Naive thymus-derived CD4-positive, alpha-beta T cell (primary cell): Measurements from ENCODE around the gene TSGA10. TPM values are rescaled to one million over a fixed set of nuclear protein-coding genes. Genes with fewer than 3 reads are reported as not detected.
"Not testable (repeated sequence)": the region's sequence is repeated elsewhere in the genome, so short reads cannot be mapped to it uniquely, and the experiment has no call there.

ENCODE experiments used
- ATAC-seq: fragments of 150-1000 bp; cut with Tn5 transposase; 2 replicates; pipeline ENCODE4 v1.10.0; 2021; ENCODE audit warnings: mild to moderate bottlenecking, moderate library complexity
- CTCF ChIA-PET: fragments of 350-600 bp; sonication (Branson Sonifier 250); formaldehyde crosslinking; loops from one replicate; lab custom pipeline; 2021; ENCODE audit warnings: antibody characterized with exemption; lab: Charles Lee
- POLR2A ChIA-PET: fragments of 350-600 bp; sonication (Branson Sonifier 250); formaldehyde crosslinking; loops from one replicate; lab custom pipeline; 2021; ENCODE audit warnings: antibody characterized with exemption, inconsistent platforms; lab: Charles Lee
- DNase-seq, 9 donors: peaks; one replicate each; pipeline versions ENCODE4 v3.0.0 to v3.0.0-alpha.2; 2020 to 2022; ENCODE audit warnings: mixed read lengths in 1 of 9
- H3K27ac ChIP-seq: one replicate; pipeline ENCODE4 v1.7.0; 2013; ENCODE audit warnings: mild to moderate bottlenecking, low read depth, low read length, moderate library complexity
- H3K27me3 ChIP-seq, 2 donors: one replicate each; pipeline ENCODE4 v1.7.0; 2013; ENCODE audit warnings: low read length in 2 of 2, mild to moderate bottlenecking in 2 of 2, moderate library complexity in 2 of 2; ENCODE audit not compliant: control insufficient read depth in 2 of 2, insufficient read depth in 2 of 2
- H3K36me3 ChIP-seq, 3 experiments: 1 replicate in 2 of 3; 2 replicates in 1 of 3; pipeline ENCODE4 v1.7.0; 2013; ENCODE audit warnings: low read length in 3 of 3, mild to moderate bottlenecking in 3 of 3, moderate library complexity in 1 of 3; ENCODE audit not compliant: insufficient read depth in 3 of 3, control insufficient read depth in 2 of 3
- H3K4me1 ChIP-seq, 2 donors: one replicate each; pipeline ENCODE4 v1.7.0; 2013; ENCODE audit warnings: low read length in 2 of 2, mild to moderate bottlenecking in 2 of 2, moderate library complexity in 1 of 2; ENCODE audit not compliant: control insufficient read depth in 2 of 2, insufficient read depth in 2 of 2
- H3K4me3 ChIP-seq: 2 replicates; pipeline ENCODE4 v1.7.0; 2013; ENCODE audit warnings: mild to moderate bottlenecking, low read length
- H3K9me3 ChIP-seq, 3 experiments: 1 replicate in 2 of 3; 2 replicates in 1 of 3; pipeline ENCODE4 v1.7.0; 2013; ENCODE audit warnings: low read length in 3 of 3; ENCODE audit not compliant: control insufficient read depth in 2 of 3
- H3K27ac Mint-ChIP-seq, 9 donors: one replicate each; pipeline ENCODE4 v1.8.0; 2020 to 2022; ENCODE audit warnings: mixed read lengths in 9 of 9, mild to moderate bottlenecking in 8 of 9, moderate library complexity in 5 of 9, inconsistent platforms in 2 of 9
- H3K27me3 Mint-ChIP-seq, 5 donors: one replicate each; pipeline ENCODE4 v1.8.0; 2021 to 2022; ENCODE audit warnings: mixed read lengths in 5 of 5, mild to moderate bottlenecking in 1 of 5
- H3K36me3 Mint-ChIP-seq, 5 donors: one replicate each; pipeline ENCODE4 v1.8.0; 2020 to 2022; ENCODE audit warnings: mixed read lengths in 5 of 5, mild to moderate bottlenecking in 3 of 5, inconsistent platforms in 1 of 5
- H3K4me1 Mint-ChIP-seq, 7 donors: one replicate each; pipeline ENCODE4 v1.8.0; 2020 to 2022; ENCODE audit warnings: mixed read lengths in 7 of 7, mild to moderate bottlenecking in 3 of 7, inconsistent platforms in 1 of 7
- H3K4me3 Mint-ChIP-seq, 10 donors: one replicate each; pipeline ENCODE4 v1.8.0; 2020 to 2022; ENCODE audit warnings: mild to moderate bottlenecking in 10 of 10, mixed read lengths in 10 of 10, moderate library complexity in 6 of 10, inconsistent platforms in 2 of 10
- H3K9me3 Mint-ChIP-seq, 11 donors: one replicate each; pipeline ENCODE4 v1.8.0; 2020 to 2022; ENCODE audit warnings: mixed read lengths in 11 of 11, mild to moderate bottlenecking in 4 of 11, inconsistent platforms in 1 of 11, moderate library complexity in 1 of 11
- intact Hi-C, 2 donors: fragments of 100-400 bp; cut with micrococcal nuclease; formaldehyde crosslinking; loops; one replicate each; pipeline ENCODE4 v1.15.1; 2023
- polyA plus RNA-seq, 2 donors: library from polyadenylated mRNA; unstranded; fragments of 300-500 nt; fragmentation: Illumina TruSeq; gene quantifications; one replicate each; pipeline ENCODE4 v1.2.3, GENCODE V29; 2021
- total RNA-seq, 6 experiments: library from RNA in 5 of 6; stranded (reverse) in 5 of 6; gene quantifications; 1 replicate in 5 of 6; 2 replicates in 1 of 6; pipeline ENCODE4 v1.2.3 and lab custom pipeline; 2021 to 2026

TSGA10 gene
- total and polyA plus RNA-seq, 7 experiments from 2014 or later: 3.5 to 31.7 (median 18.6) TPM

DNA sequence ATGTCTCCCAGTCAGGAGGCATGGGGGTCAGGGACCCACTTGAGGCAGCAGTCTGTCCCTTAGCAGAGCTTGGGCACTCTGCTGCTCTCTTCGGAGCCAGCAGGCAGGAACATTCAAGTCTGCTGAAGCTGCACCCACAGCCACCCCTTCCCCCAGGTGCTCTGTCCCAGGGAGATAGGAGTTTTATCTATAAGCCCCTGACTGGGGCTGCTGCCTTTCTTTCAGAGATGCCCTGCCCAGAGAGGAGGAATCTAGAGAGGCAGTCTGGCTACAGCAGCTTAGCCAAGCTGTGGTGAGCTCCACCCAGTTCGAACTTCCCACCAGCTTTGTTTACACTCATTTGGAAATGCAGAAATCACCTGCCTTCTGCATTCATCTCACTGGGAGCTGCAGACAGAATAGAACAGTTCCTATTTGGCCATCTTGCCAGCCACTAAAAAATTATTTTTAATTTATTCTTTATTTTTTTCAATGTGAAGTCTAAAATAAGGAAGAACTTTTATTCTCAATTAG is 19.6 kb downstream of the TSGA10 start:
- H3K4me3 Mint-ChIP-seq, H3K4me3 ChIP-seq, H3K4me1 ChIP-seq, intact Hi-C loops, POLR2A ChIA-PET, H3K9me3 ChIP-seq, H3K36me3 ChIP-seq, H3K27ac ChIP-seq, H3K27me3 ChIP-seq, DNase-seq, ATAC-seq, H3K27ac Mint-ChIP-seq: not testable (repeated sequence)
- Mint-ChIP-seq H3K4me1 (peaks cover 0 to 19% (median 11%) of the 10 kb centered on the region in 7 donors), H3K36me3 (peaks cover 14 to 45% (median 37%) of the 10 kb centered on the region in 5 donors), H3K27me3 (peaks cover 0 to 33% (median 0%) of the 10 kb centered on the region in 5 donors), H3K9me3 (peaks cover 13 to 81% (median 42%) of the 10 kb centered on the region in 11 donors)
- CTCF ChIA-PET: interaction anchor here (0.7 kb wide), 1 partner anchor 41 kb away, joined by 3 read pairs; no protein-coding TSS in a partner anchor

DNA sequence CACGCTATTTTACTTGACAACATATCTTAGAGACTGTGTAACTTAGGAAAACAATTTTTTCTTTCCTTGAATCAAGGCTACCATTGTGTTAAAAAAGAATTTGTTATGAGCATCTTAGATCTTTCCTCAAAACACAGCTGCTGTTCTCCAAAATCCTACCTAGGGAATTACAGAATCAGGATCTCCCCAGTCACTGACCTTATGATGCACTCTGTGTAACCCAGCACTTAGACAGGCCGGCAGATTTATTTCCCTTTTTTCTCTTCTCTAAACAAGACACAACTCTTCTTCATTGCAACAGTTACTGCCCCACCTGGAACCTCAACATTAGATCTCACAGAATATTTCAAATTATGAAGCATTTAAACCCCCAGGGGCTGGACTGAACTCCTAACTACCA is 26.8 kb downstream of the TSGA10 start:
- peaks cover 8 to 74% (median 65%) of the 10 kb centered on the region in 5 donors for H3K36me3 Mint-ChIP-seq
- Histone ChIP-seq H3K4me3 (no peak overlapping the region), H3K4me1 (no peaks in the 10 kb centered on the region), H3K27ac (no peak overlapping the region), H3K27me3 (no peaks in the 10 kb centered on the region), H3K36me3 (peaks cover 0 to 17% (median 4%) of the 10 kb centered on the region in 3 experiments), H3K9me3 (peaks cover 0 to 9% (median 7%) of the 10 kb centered on the region in 3 experiments)
- peak overlapping the region in 1 of 9 donors; percentile 13 for H3K27ac Mint-ChIP-seq
- H3K4me3 Mint-ChIP-seq: no peak overlapping the region
- ATAC-seq (no peak), DNase-seq (no peak)
- H3K27me3 Mint-ChIP-seq: peaks cover 0 to 2% (median 0%) of the 10 kb centered on the region in 5 donors
- ChIA-PET POLR2A (no interaction called here), CTCF (no interaction called here)
- no peaks in the 10 kb centered on the region for H3K4me1 Mint-ChIP-seq
- intact Hi-C loops: no loop called here
- peaks cover 22 to 95% (median 63%) of the 10 kb centered on the region in 11 donors for H3K9me3 Mint-ChIP-seq

DNA sequence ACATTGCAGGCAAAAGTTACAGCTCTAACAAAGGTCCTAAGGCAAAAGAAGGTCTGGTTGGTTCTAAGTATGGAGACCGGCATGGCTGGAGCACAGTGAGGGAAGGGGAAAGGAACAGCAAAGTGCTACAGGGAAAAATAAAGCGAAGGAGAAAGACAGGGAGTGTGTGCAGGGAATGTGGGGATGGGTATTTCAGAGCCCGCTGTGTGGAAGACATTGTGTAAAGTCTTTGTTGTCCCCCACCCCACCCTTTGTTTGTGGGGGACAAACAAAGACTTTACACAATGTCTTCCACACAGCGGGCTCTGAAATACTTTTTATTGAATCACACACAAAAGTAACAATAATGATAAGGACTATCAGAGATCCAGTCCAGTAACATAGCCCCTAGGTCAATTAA is 42.1 kb downstream of the TSGA10 start:
- intact Hi-C loops: no loop called here
- no peaks in the 10 kb centered on the region for H3K4me1 Mint-ChIP-seq
- no peak overlapping the region for H3K27ac Mint-ChIP-seq
- no peak overlapping the region for H3K4me3 ChIP-seq
- H3K4me3 Mint-ChIP-seq: no peak overlapping the region
- no peaks in the 10 kb centered on the region for H3K4me1 ChIP-seq
- no peak overlapping the region for H3K27ac ChIP-seq
- H3K27me3 Mint-ChIP-seq: peaks cover 0 to 2% (median 0%) of the 10 kb centered on the region in 5 donors
- H3K36me3 ChIP-seq: no peaks in the 10 kb centered on the region
- DNase-seq (no peak), ATAC-seq (no peak)
- H3K36me3 Mint-ChIP-seq: peaks cover 0 to 8% (median 0%) of the 10 kb centered on the region in 5 donors
- H3K9me3 Mint-ChIP-seq: no peaks in the 10 kb centered on the region
- no peaks in the 10 kb centered on the region for H3K9me3 ChIP-seq
- H3K27me3 ChIP-seq: no peaks in the 10 kb centered on the region
- POLR2A ChIA-PET: no interaction called here
- CTCF ChIA-PET: no interaction called here

DNA sequence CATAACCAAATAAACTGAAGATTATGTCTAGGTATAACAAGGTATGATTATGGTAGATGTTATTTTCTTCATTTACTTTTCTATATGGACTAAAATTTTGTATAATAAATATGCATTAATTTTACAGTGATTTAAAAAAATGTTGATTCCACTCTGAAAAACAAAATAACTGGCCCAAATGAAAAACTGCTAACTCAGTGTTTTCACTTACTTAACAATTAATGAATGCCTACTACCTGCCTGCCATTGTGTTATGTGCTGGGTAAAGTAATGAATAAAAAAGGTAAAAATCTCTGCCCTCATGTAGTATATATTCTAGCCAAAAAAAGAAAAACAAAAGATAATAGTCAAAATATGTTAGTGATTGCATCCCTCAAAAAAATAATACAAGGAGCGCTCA is 42.8 kb downstream of the TSGA10 start:
- no peaks in the 10 kb centered on the region for H3K4me1 Mint-ChIP-seq
- no peaks in the 10 kb centered on the region for H3K4me1 ChIP-seq
- POLR2A ChIA-PET: no interaction called here
- H3K9me3 Mint-ChIP-seq: no peaks in the 10 kb centered on the region
- H3K27ac Mint-ChIP-seq: no peak overlapping the region
- no peak overlapping the region for H3K27ac ChIP-seq
- intact Hi-C loops: no loop called here
- DNase-seq (no peak), ATAC-seq (no peak)
- no peak overlapping the region for H3K4me3 ChIP-seq
- no peaks in the 10 kb centered on the region for H3K9me3 ChIP-seq
- CTCF ChIA-PET: no interaction called here
- peaks cover 0 to 2% (median 0%) of the 10 kb centered on the region in 5 donors for H3K27me3 Mint-ChIP-seq
- H3K4me3 Mint-ChIP-seq: no peak overlapping the region
- peaks cover 0 to 8% (median 0%) of the 10 kb centered on the region in 5 donors for H3K36me3 Mint-ChIP-seq
- H3K27me3 ChIP-seq: no peaks in the 10 kb centered on the region
- H3K36me3 ChIP-seq: no peaks in the 10 kb centered on the region

DNA sequence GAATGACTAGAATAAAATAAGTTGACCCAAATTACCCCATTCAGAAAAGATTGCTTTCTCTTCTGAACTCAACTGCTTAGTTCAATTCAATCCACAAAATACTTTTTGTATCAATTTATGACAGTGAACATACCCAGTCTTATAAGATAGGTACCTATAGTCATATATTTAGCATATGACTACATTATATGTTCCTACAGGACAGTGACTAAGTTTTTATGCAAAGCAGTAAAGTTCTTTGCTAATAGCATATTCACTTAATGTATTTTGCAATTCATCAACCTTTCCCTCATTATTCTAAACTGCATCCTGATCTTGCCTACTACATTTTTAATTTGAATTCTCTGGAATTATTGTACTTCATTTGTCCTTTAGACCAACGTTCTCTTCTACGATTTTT is 43.5 kb downstream of the TSGA10 start:
- no peaks in the 10 kb centered on the region for H3K9me3 ChIP-seq
- no peaks in the 10 kb centered on the region for H3K4me1 ChIP-seq
- DNase-seq (no peak), ATAC-seq (no peak)
- Mint-ChIP-seq H3K9me3 (no peaks in the 10 kb centered on the region), H3K36me3 (peaks cover 0 to 8% (median 0%) of the 10 kb centered on the region in 5 donors), H3K27ac (no peak overlapping the region), H3K27me3 (peaks cover 0 to 2% (median 0%) of the 10 kb centered on the region in 5 donors), H3K4me1 (no peaks in the 10 kb centered on the region), H3K4me3 (no peak overlapping the region)
- H3K27ac ChIP-seq: no peak overlapping the region
- no peak overlapping the region for H3K4me3 ChIP-seq
- ChIA-PET CTCF (no interaction called here), POLR2A (no interaction called here)
- intact Hi-C loops: no loop called here
- no peaks in the 10 kb centered on the region for H3K36me3 ChIP-seq
- no peaks in the 10 kb centered on the region for H3K27me3 ChIP-seq

GRCh38 chr2:99106913-99107312 is 47.8 kb downstream of the TSGA10 start:
- ChIA-PET CTCF (no interaction called here), POLR2A (no interaction called here)
- H3K36me3 ChIP-seq: no peaks in the 10 kb centered on the region
- no peak overlapping the region for H3K4me3 ChIP-seq
- no peak overlapping the region for H3K27ac ChIP-seq
- Mint-ChIP-seq H3K27ac (no peak overlapping the region), H3K36me3 (peaks cover 0 to 13% (median 0%) of the 10 kb centered on the region in 5 donors), H3K4me3 (no peak overlapping the region), H3K4me1 (peaks cover 0 to 3% (median under 1%) of the 10 kb centered on the region in 7 donors), H3K9me3 (no peaks in the 10 kb centered on the region), H3K27me3 (peaks cover 0 to 2% (median 0%) of the 10 kb centered on the region in 5 donors)
- H3K27me3 ChIP-seq: no peaks in the 10 kb centered on the region
- intact Hi-C loops: no loop called here
- DNase-seq (no peak), ATAC-seq (no peak)
- H3K4me1 ChIP-seq: no peaks in the 10 kb centered on the region
- H3K9me3 ChIP-seq: no peaks in the 10 kb centered on the region

- no peak for ATAC-seq
- POLR2A ChIA-PET: no interaction called here
- no peak for DNase-seq
- no peaks in the 10 kb centered on the region for H3K36me3 ChIP-seq
- Mint-ChIP-seq H3K27me3 (no peaks in the 10 kb centered on the region), H3K4me1 (peaks cover 0 to 9% (median 8%) of the 10 kb centered on the region in 7 donors), H3K9me3 (no peaks in the 10 kb centered on the region), H3K27ac (no peak overlapping the region), H3K36me3 (peaks cover 0 to 9% (median 0%) of the 10 kb centered on the region in 5 donors), H3K4me3 (no peak overlapping the region)
- CTCF ChIA-PET: no interaction called here
- H3K4me3 ChIP-seq: no peak overlapping the region
- intact Hi-C loops: loop anchor here in 1 of 2 donors (5.0 kb wide), 1 partner anchor 38 kb away; the partner anchor contains the start of gene C2orf15
- no peaks in the 10 kb centered on the region for H3K4me1 ChIP-seq
- no peaks in the 10 kb centered on the region for H3K27me3 ChIP-seq
- H3K9me3 ChIP-seq: no peaks in the 10 kb centered on the region
- H3K27ac ChIP-seq: no peak overlapping the region
Observed at GRCh38 chr2:99104006-99104405, 50.7 kb downstream of the TSGA10 start.
